SK-N-SH (cell line): Measurements from ENCODE around the gene FAM200C. TPM values are rescaled to one million over a fixed set of nuclear protein-coding genes. Genes with fewer than 3 reads are reported as not detected.

Experiments used
- CTCF ChIA-PET: fragments of 300-600, 350-600 bp; formaldehyde crosslinking; extraction: SDS; loops from one replicate; lab custom pipeline; 2021; lab: Yijun Ruan, JAX
- POLR2A ChIA-PET: fragments of 350-600 bp; sonication (Branson Sonifier 250); formaldehyde crosslinking; extraction: SDS; loops from one replicate; lab custom pipeline; 2020; ENCODE audit warnings: antibody characterized with exemption, inconsistent platforms; lab: Yijun Ruan, JAX
- DNase-seq: peaks from one replicate; pipeline ENCODE4 v3.0.0; 2012
- H2AFZ ChIP-seq: fragments of 200-600 bp; sonication (generic); 2 replicates; pipeline ENCODE4 v1.8.1; 2016; ENCODE audit warnings: antibody characterized with exemption, mild to moderate bottlenecking, low read depth
- H3F3A ChIP-seq: fragments of 200-600 bp; sonication (generic); replicated peaks from 2 replicates; pipeline ENCODE3; 2016; ENCODE audit warnings: antibody characterized with exemption, mild to moderate bottlenecking; ENCODE audit not compliant: insufficient read depth
- H3K27ac ChIP-seq, 2 experiments: fragments of 200-500 bp in 1 of 2; fragments of 200-600 bp in 1 of 2; sonication (Bioruptor generic) in 1 of 2; sonication (generic), shearing (Covaris generic) in 1 of 2; 2 replicates each; pipeline versions ENCODE4 v1.5.1 to v1.6.1; 2014 to 2016; ENCODE audit warnings: low read depth in 2 of 2, inconsistent platforms in 1 of 2, low read length in 1 of 2, mild to moderate bottlenecking in 1 of 2, mixed read lengths in 1 of 2
- H3K27me3 ChIP-seq: fragments of 200-600 bp; sonication (generic), shearing (Covaris generic); 2 replicates; pipeline ENCODE4 v1.6.1; 2016; ENCODE audit warnings: mixed run types; ENCODE audit not compliant: insufficient read depth
- H3K36me3 ChIP-seq, 2 experiments: fragments of 200-500 bp in 1 of 2; fragments of 200-600 bp in 1 of 2; sonication (Bioruptor generic) in 1 of 2; sonication (generic) in 1 of 2; replicated peaks in 1 of 2; 2 replicates each; pipeline versions ENCODE3 to v1.5.1; 2014 to 2016; ENCODE audit warnings: low read length in 1 of 2, mild to moderate bottlenecking in 1 of 2; ENCODE audit not compliant: insufficient read depth in 2 of 2, control insufficient read depth in 1 of 2
- H3K4me1 ChIP-seq, 2 experiments: fragments of 200-500 bp in 1 of 2; fragments of 200-600 bp in 1 of 2; sonication (Bioruptor generic) in 1 of 2; sonication (generic), shearing (Covaris generic) in 1 of 2; 2 replicates each; pipeline versions ENCODE4 v1.5.1 to v1.6.1; 2014 to 2016; ENCODE audit warnings: low read depth in 1 of 2, low read length in 1 of 2, mixed run types in 1 of 2; ENCODE audit not compliant: insufficient read depth in 2 of 2, control insufficient read depth in 1 of 2
- H3K4me2 ChIP-seq: fragments of 200-600 bp; sonication (generic), shearing (Covaris generic); 2 replicates; pipeline ENCODE4 v1.6.1; 2017; ENCODE audit warnings: mixed run types
- H3K4me3 ChIP-seq, 2 experiments: fragments of 200-500 bp in 1 of 2; fragments of 200-600 bp in 1 of 2; sonication (Bioruptor generic) in 1 of 2; sonication (generic), shearing (Covaris generic) in 1 of 2; 2 replicates each; pipeline versions ENCODE4 v1.5.1 to v1.8.1; 2014 to 2016; ENCODE audit warnings: low read depth in 2 of 2, inconsistent platforms in 1 of 2, low read length in 1 of 2, mild to moderate bottlenecking in 1 of 2, mixed read lengths in 1 of 2, moderate library complexity in 1 of 2
- H3K79me2 ChIP-seq: fragments of 200-600 bp; sonication (generic); 2 replicates; pipeline ENCODE4 v1.8.1; 2017; ENCODE audit warnings: mild to moderate bottlenecking; ENCODE audit not compliant: insufficient read depth
- H3K9ac ChIP-seq: fragments of 200-600 bp; sonication (generic); 2 replicates; pipeline ENCODE4 v1.6.1; 2017; ENCODE audit warnings: mixed run types
- H3K9me2 ChIP-seq: fragments of 200-600 bp; sonication (generic); 2 replicates; pipeline ENCODE4 v1.6.1; 2017; ENCODE audit warnings: mixed run types
- H3K9me3 ChIP-seq: fragments of 200-600 bp; sonication (generic); 2 replicates; pipeline ENCODE4 v1.6.1; 2017; ENCODE audit warnings: mixed run types, mild to moderate bottlenecking, moderate library complexity
- H4K20me1 ChIP-seq: fragments of 200-600 bp; sonication (generic); 2 replicates; pipeline ENCODE4 v1.6.1; 2017; ENCODE audit warnings: mild to moderate bottlenecking, mixed run types; ENCODE audit not compliant: insufficient read depth
- CHD2 ChIP-seq: fragments of 150-350 bp; IDR thresholded peaks from 2 replicates; pipeline ENCODE4 v1.6.1; 2018; ENCODE audit warnings: low read length; ENCODE audit not compliant: partially characterized antibody
- ELF1 ChIP-seq: IDR thresholded peaks from 2 replicates; pipeline ENCODE4 v1.4.0; 2012
- FOSL2 ChIP-seq: IDR thresholded peaks from 2 replicates; pipeline ENCODE4 v1.4.0; 2012; ENCODE audit warnings: low read depth, mild to moderate bottlenecking, moderate library complexity, borderline replicate concordance
- FOXJ3 ChIP-seq: sonication (generic); formaldehyde crosslinking; IDR thresholded peaks from 2 replicates; pipeline ENCODE4 v1.5.1; 2020; ENCODE audit warnings: mild to moderate bottlenecking, missing genetic modification reagents
- GABPA ChIP-seq: IDR thresholded peaks from 2 replicates; pipeline ENCODE4 v1.4.0; 2012; ENCODE audit warnings: low read depth, mild to moderate bottlenecking
- MAX ChIP-seq: IDR thresholded peaks from 2 replicates; pipeline ENCODE4 v1.4.0; 2012; ENCODE audit warnings: low read depth
- MEF2A ChIP-seq: IDR thresholded peaks from 2 replicates; pipeline ENCODE4 v1.4.0; 2012; ENCODE audit warnings: low read depth, borderline replicate concordance
- MXI1 ChIP-seq: IDR thresholded peaks from 2 replicates; pipeline ENCODE4 v1.6.1; 2012; ENCODE audit warnings: mild to moderate bottlenecking, low read depth, low read length, improper control_type of control experiment
- NRF1 ChIP-seq: IDR thresholded peaks from 2 replicates; pipeline ENCODE4 v1.6.1; 2012; ENCODE audit warnings: low read depth, mild to moderate bottlenecking, low read length
- PBX3 ChIP-seq: IDR thresholded peaks from 2 replicates; pipeline ENCODE4; 2012
- RAD21 ChIP-seq: IDR thresholded peaks from 2 replicates; pipeline ENCODE4 v1.6.1; 2012; ENCODE audit warnings: mild to moderate bottlenecking, low read length
- RFX5 ChIP-seq: IDR thresholded peaks from 2 replicates; pipeline ENCODE4 v1.6.1; 2012; ENCODE audit warnings: mild to moderate bottlenecking, improper control_type of control experiment, low read length
- SIN3A ChIP-seq: IDR thresholded peaks from 2 replicates; pipeline ENCODE4 v1.6.1; 2012; ENCODE audit warnings: low read depth, mild to moderate bottlenecking, low read length, moderate library complexity, borderline replicate concordance
- TCF12 ChIP-seq: IDR thresholded peaks from 2 replicates; pipeline ENCODE4 v1.4.0; 2012
- TEAD4 ChIP-seq: IDR thresholded peaks from 2 replicates; pipeline ENCODE4 v1.4.0; 2012; ENCODE audit warnings: mild to moderate bottlenecking, borderline replicate concordance; ENCODE audit not compliant: insufficient read depth
- YY1 ChIP-seq: IDR thresholded peaks from 2 replicates; pipeline ENCODE4 v1.4.0; 2012; ENCODE audit warnings: low read depth, mild to moderate bottlenecking
- WGBS: methylation state at CpG from one replicate; pipeline ENCODE4 v1.1.6; 2017; ENCODE audit warnings: low lambda C conversion rate; 5-methylcytosine and 5-hydroxymethylcytosine counted together
- polyA plus RNA-seq, 3 experiments: library from polyadenylated mRNA; depleted of rRNA; stranded (reverse); fragments of >200 nt; gene quantifications; 2 replicates each; pipeline ENCODE4 v1.2.3, GENCODE V29; 2012
- TF ChIP-seq, protein P1 (sequence below): IDR thresholded peaks from 2 replicates; pipeline ENCODE4 v1.6.1; 2012; ENCODE audit warnings: mild to moderate bottlenecking, low read depth, low read length, moderate library complexity
- TF ChIP-seq, protein P2 (sequence below): fragments of 150-350 bp; IDR thresholded peaks from 2 replicates; pipeline ENCODE4 v1.6.1; 2017; ENCODE audit warnings: antibody characterized with exemption, low read length, low read depth, borderline replicate concordance

FAM200C gene
- polyA plus RNA-seq, 1 of the 3 experiments (the other 2 are of a cell fraction): 1.5 TPM

DNA sequence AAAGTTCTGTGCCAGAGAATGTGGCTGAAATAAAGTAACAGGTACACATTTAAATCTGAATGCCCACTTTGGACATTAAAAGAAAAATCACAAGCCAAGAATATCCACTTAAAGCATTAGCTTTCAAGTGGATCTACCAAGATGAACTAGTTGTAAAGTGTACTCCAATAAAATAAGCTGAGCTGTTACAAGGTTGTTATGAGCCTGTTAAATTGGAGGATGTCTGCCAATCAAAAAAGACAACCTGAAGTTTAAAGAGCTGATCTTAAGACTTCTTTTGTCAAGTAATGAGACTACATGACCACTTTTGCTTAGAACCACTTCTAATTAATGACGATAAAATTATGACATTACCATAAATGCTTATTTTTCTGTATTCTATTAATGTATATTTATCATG lies 2.4 kb downstream of the FAM200C start:
- H3K4me2 ChIP-seq: peak overlapping the region; percentile 87; the same call in 1 of the 2 replicates
- TF ChIP-seq MAX: no peak
- TF ChIP-seq FOSL2: no peak
- TF ChIP-seq MEF2A: no peak
- no peak for TF ChIP-seq YY1
- TF ChIP-seq RFX5: no peak
- no peak for TF ChIP-seq GABPA
- TF ChIP-seq PBX3: no peak
- TF ChIP-seq TEAD4: no peak
- TF ChIP-seq ELF1: no peak
- no peak for TF ChIP-seq MXI1
- no peak for TF ChIP-seq RAD21
- TF ChIP-seq SIN3A: no peak
- no peak for TF ChIP-seq NRF1
- no peak overlapping the region for H2AFZ ChIP-seq
- WGBS: 100% methylated on average over 1 of the region's 1 CpG
- H3K36me3 ChIP-seq: peaks cover 10 to 27% of the 10 kb centered on the region in 2 experiments
- H3K9me2 ChIP-seq: no peaks in the 10 kb centered on the region
- no peaks in the 10 kb centered on the region for H3K27me3 ChIP-seq
- DNase-seq: no peak
- no peak overlapping the region for H3K4me3 ChIP-seq
- CTCF ChIA-PET: interaction anchor here (0.9 to 10.0 kb wide), 2 partner anchors 52 to 374 kb away, joined by 3 to 99 read pairs; no protein-coding TSS in a partner anchor
- H3F3A ChIP-seq: peaks cover 17% of the 10 kb centered on the region
- H3K4me1 ChIP-seq: peaks cover 0 to 9% of the 10 kb centered on the region in 2 experiments; a peak in 2 of 4 replicates
- H3K9ac ChIP-seq: no peak overlapping the region
- H3K27ac ChIP-seq: no peak overlapping the region
- H3K79me2 ChIP-seq: peaks cover 65% of the 10 kb centered on the region
- H4K20me1 ChIP-seq: no peaks in the 10 kb centered on the region
- H3K9me3 ChIP-seq: no peaks in the 10 kb centered on the region
- POLR2A ChIA-PET: no interaction called here

GRCh38 chr5:160395111-160395510 lies 4.7 kb downstream of the FAM200C start:
- POLR2A ChIA-PET: interaction anchor here (0.6 kb wide), 1 partner anchor 421 kb away, joined by 3 read pairs; no protein-coding TSS in a partner anchor
- H3K79me2 ChIP-seq: peaks cover 75% of the 10 kb centered on the region
- no peak for DNase-seq
- H3K36me3 ChIP-seq: peaks cover 0 to 8% of the 10 kb centered on the region in 2 experiments
- no peak overlapping the region for H3K9ac ChIP-seq
- no peak overlapping the region for H3K4me2 ChIP-seq
- peaks cover 18% of the 10 kb centered on the region for H3F3A ChIP-seq
- H3K9me2 ChIP-seq: no peaks in the 10 kb centered on the region
- no peak for TF ChIP-seq TEAD4
- no peak for TF ChIP-seq CHD2
- TF ChIP-seq FOXJ3 (CRISPR knock-in tag): no peak
- TF ChIP-seq ELF1: no peak
- TF ChIP-seq PBX3: no peak
- no peak for TF ChIP-seq TCF12
- no peak for TF ChIP-seq GABPA
- TF ChIP-seq, protein P1, sequence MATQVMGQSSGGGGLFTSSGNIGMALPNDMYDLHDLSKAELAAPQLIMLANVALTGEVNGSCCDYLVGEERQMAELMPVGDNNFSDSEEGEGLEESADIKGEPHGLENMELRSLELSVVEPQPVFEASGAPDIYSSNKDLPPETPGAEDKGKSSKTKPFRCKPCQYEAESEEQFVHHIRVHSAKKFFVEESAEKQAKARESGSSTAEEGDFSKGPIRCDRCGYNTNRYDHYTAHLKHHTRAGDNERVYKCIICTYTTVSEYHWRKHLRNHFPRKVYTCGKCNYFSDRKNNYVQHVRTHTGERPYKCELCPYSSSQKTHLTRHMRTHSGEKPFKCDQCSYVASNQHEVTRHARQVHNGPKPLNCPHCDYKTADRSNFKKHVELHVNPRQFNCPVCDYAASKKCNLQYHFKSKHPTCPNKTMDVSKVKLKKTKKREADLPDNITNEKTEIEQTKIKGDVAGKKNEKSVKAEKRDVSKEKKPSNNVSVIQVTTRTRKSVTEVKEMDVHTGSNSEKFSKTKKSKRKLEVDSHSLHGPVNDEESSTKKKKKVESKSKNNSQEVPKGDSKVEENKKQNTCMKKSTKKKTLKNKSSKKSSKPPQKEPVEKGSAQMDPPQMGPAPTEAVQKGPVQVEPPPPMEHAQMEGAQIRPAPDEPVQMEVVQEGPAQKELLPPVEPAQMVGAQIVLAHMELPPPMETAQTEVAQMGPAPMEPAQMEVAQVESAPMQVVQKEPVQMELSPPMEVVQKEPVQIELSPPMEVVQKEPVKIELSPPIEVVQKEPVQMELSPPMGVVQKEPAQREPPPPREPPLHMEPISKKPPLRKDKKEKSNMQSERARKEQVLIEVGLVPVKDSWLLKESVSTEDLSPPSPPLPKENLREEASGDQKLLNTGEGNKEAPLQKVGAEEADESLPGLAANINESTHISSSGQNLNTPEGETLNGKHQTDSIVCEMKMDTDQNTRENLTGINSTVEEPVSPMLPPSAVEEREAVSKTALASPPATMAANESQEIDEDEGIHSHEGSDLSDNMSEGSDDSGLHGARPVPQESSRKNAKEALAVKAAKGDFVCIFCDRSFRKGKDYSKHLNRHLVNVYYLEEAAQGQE: no peak
- TF ChIP-seq, protein P2, sequence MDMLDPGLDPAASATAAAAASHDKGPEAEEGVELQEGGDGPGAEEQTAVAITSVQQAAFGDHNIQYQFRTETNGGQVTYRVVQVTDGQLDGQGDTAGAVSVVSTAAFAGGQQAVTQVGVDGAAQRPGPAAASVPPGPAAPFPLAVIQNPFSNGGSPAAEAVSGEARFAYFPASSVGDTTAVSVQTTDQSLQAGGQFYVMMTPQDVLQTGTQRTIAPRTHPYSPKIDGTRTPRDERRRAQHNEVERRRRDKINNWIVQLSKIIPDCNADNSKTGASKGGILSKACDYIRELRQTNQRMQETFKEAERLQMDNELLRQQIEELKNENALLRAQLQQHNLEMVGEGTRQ: no peak
- no peak for TF ChIP-seq FOSL2
- over 99% methylated on average over 7 of the region's 7 CpGs for WGBS
- CTCF ChIA-PET: interaction anchor here (2.2 to 10.0 kb wide), 2 partner anchors 51 to 371 kb away, joined by 16 to 99 read pairs; no protein-coding TSS in a partner anchor
- no peaks in the 10 kb centered on the region for H3K9me3 ChIP-seq
- H3K4me1 ChIP-seq: peaks cover 0 to 7% of the 10 kb centered on the region in 2 experiments; a peak in 2 of 4 replicates
- no peak overlapping the region for H3K27ac ChIP-seq
- no peak overlapping the region for H2AFZ ChIP-seq
- H4K20me1 ChIP-seq: no peaks in the 10 kb centered on the region
- no peak overlapping the region for H3K4me3 ChIP-seq
- H3K27me3 ChIP-seq: no peaks in the 10 kb centered on the region
